B cell (primary cell): ENCODE results near the gene PDK1.

Experiments
- EZH2 ChIP-seq: IDR thresholded peaks from 2 replicates; pipeline ENCODE4 v1.6.1; 2012; ENCODE audit warnings: borderline replicate concordance, low read depth, mild to moderate bottlenecking, moderate library complexity, low read length; ENCODE audit not compliant: insufficient read depth, poor library complexity, severe bottlenecking
- TF ChIP-seq, protein P1 (sequence below): fragments of 200-600 bp; IDR thresholded peaks from one replicate; pipeline ENCODE4 v1.8.0; 2022; ENCODE audit warnings: antibody characterized with exemption, mild to moderate bottlenecking

DNA sequence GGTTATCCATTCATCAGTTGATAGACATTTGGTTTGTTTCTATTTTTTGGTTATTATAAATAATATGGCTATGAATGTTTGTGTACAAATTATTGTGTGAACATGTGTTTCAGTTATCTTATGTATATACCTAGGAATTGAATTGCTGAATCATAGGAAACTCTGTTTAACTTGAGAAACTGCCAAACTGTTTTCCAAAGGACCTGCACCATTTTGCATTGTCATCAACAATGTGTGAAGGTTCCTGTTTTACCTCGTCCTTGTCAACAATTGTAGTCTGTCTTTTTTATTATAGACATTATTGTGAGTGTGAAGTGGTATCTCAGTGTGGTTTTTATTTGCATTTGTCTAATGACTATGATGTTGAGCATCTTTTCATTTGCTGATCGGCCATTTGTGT is 17.1 kb downstream of the PDK1 start:
- TF ChIP-seq, protein P1, sequence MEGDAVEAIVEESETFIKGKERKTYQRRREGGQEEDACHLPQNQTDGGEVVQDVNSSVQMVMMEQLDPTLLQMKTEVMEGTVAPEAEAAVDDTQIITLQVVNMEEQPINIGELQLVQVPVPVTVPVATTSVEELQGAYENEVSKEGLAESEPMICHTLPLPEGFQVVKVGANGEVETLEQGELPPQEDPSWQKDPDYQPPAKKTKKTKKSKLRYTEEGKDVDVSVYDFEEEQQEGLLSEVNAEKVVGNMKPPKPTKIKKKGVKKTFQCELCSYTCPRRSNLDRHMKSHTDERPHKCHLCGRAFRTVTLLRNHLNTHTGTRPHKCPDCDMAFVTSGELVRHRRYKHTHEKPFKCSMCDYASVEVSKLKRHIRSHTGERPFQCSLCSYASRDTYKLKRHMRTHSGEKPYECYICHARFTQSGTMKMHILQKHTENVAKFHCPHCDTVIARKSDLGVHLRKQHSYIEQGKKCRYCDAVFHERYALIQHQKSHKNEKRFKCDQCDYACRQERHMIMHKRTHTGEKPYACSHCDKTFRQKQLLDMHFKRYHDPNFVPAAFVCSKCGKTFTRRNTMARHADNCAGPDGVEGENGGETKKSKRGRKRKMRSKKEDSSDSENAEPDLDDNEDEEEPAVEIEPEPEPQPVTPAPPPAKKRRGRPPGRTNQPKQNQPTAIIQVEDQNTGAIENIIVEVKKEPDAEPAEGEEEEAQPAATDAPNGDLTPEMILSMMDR, result no peak
- TF ChIP-seq EZH2, result no peak
